ENCODE measurements around the gene AGTRAP. TPM values are rescaled to one million over a fixed set of nuclear protein-coding genes. Genes with fewer than 3 reads are reported as not detected.

The AGTRAP gene
- total and polyA plus RNA-seq, 2 of the 4 experiments (the other 2 are of a cell fraction) = 21.5 to 57.7 TPM

DNA sequence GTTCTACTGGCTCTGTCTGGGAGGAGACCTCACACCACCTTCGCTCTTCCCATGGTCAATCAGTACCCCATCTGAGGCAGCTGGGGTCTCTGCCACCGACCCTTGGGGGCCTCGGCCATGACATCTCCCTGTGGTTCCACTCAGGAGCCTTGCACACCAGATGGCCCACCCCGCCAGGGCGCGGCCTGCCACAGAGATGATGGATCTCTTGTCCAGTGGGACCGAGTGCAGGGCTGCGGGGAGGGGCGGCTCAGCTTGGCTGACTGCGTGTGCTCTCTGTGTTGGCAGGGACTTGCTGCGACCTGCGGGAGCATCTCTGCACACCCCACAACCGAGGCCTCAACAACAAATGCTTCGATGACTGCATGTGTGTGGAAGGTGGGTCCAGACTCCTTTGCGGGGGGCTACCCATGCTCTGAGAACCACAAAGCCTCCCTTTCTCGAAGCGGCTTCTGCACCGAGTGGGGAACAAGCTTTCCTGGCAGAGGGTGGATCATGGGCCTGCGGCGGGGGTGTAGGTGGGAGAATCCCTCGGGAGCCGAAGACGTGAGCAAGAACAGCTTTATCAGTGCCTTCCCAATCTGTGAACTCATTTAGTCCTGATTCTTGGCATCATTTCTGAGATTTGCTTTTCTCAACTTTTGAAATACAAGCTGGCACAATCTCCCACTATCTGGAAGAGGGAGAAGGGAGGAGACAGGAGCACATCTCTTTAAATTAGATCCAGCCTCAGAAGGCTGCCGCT lies 20.9 kb upstream of the AGTRAP start (continued):
- no peak for TF ChIP-seq MXI1 (IDR thresholded peaks at IDR 0.05; ENCODE audit: borderline replicate concordance, low read depth, low read length)

DNA sequence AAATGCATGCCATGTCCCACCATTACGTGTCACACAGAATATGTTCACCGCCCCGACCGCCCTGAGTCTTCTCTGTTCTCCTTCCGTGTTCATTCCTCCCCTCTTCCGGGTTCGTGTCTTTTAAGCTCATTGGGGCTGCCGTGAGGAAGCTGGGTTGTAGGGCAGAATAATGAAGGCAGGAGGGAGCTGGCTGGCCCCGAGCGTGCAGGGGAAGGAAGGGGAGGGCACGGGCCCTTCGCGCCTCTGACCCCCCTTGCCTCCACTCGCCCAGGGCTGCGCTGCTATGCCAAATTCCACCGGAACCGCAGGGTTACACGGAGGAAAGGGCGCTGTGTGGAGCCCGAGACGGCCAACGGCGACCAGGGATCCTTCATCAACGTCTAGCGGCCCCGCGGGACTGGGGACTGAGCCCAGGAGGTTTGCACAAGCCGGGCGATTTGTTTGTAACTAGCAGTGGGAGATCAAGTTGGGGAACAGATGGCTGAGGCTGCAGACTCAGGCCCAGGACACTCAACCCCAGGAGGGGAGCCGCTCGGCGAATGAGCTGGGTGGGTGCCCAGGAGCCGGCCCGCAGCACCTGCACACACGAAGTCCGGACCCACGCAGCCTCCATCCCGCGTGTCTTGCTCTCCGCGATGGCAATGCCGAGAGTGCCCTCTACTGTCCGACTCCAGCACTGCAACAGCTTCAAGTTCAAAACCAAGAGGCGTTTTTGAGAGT lies 16.5 kb upstream of the AGTRAP start:
- Histone ChIP-seq H4K20me1 (ENCODE audit: insufficient read depth, low read length) (no peaks in the 10 kb centered on the region), H3K27me3 (ENCODE audit: control insufficient read depth, insufficient read depth, low read length) (peaks cover 22% of the 10 kb centered on the region), H3K79me1 (ENCODE audit: low read depth in 1 of 2, low read length in 2 of 2) (no peaks in the 10 kb centered on the region), H2BK5ac (ENCODE audit: low read depth, low read length, poor library complexity, severe bottlenecking) (no peak overlapping the region), H3K9me3 (ENCODE audit: control insufficient read depth, insufficient read depth, low read length) (no peaks in the 10 kb centered on the region), H2AK5ac (ENCODE audit: low read depth, low read length) (no peak overlapping the region), H2BK20ac (ENCODE audit: low read depth, low read length) (no peak overlapping the region), H2BK15ac (ENCODE audit: low read depth, low read length) (no peak overlapping the region), H3K27ac (ENCODE audit: insufficient read depth, low read length) (no peak overlapping the region), H2AK9ac (replicated peaks; ENCODE audit: low read depth, low read length, poor library complexity) (peak overlapping the region; percentile 17), H2BK120ac (ENCODE audit: low read depth, low read length) (no peak overlapping the region), H3K4me2 (ENCODE audit: low read depth, low read length) (peak overlapping the region; percentile 14), H3K9me1 (ENCODE audit: insufficient read depth, low read length) (no peaks in the 10 kb centered on the region), H3K14ac (replicated peaks; ENCODE audit: low read depth, low read length) (no peak overlapping the region), H4K91ac (ENCODE audit: insufficient read depth, low read depth, low read length) (no peak overlapping the region), H4K8ac (ENCODE audit: low read depth in 2 of 2, low read length in 2 of 2) (no peak overlapping the region), H3K4ac (ENCODE audit: low read depth, low read length) (no peak overlapping the region), H3K4me3 (ENCODE audit: insufficient read depth, low read depth, low read length) (no peak overlapping the region), H3K56ac (ENCODE audit: extremely low read depth, insufficient read depth, low read length) (no peak overlapping the region), H3K9ac (ENCODE audit: low read depth, low read length) (no peak overlapping the region), H3K18ac (ENCODE audit: low read depth, low read length) (no peak overlapping the region), H3K4me1 (ENCODE audit: control insufficient read depth, insufficient read depth, low read length) (no peaks in the 10 kb centered on the region), H3K36me3 (ENCODE audit: control insufficient read depth, insufficient read depth, low read length) (no peaks in the 10 kb centered on the region), H4K5ac (ENCODE audit: low read depth, low read length) (no peak overlapping the region), H2AFZ (replicated peaks; ENCODE audit: low read length, poor library complexity) (peak overlapping the region; percentile 86), H3K23ac (ENCODE audit: low read depth, low read length) (no peak overlapping the region)
- DNase-seq = peak; percentile 61
- dilution Hi-C loops (cut with HindIII; ENCODE audit: low sequenced_read_pairs, unreplicated experiment) (no loop called here), intact Hi-C loops (cut with micrococcal nuclease) (loop anchor here (1.0 to 5.0 kb wide), 4 partner anchors 39 to 682 kb away; partner anchors contain the start of genes FBXO6 and MAD2L2), in situ Hi-C loops (cut with MboI; ENCODE audit: low sequenced_read_pairs) (loop anchor here (5.0 kb wide), 1 partner anchor 62 kb away; no protein-coding TSS in a partner anchor)
- no TSS peak for BruUV-seq (replicated peaks)
- 2% methylated on average over 9 of the region's 44 CpGs; no CpG with 5 or more reads in 1 of the 2 experiments for WGBS, 2 experiments (ENCODE audit: extremely low coverage in 2 of 2, insufficient read length in 1 of 2)
- TF ChIP-seq SMC3 (IDR thresholded peaks at IDR 0.05; ENCODE audit: low read depth, low read length) (peak; percentile 80), RFX5 (IDR thresholded peaks at IDR 0.05; ENCODE audit: low read depth, low read length) (no peak), CTCF (conservative IDR thresholded peaks at IDR 0.05; ENCODE audit: low read depth, low read length) (peak; percentile 87), MXI1 (IDR thresholded peaks at IDR 0.05; ENCODE audit: borderline replicate concordance, low read depth, low read length) (peak; percentile 44; the same call in 1 of the 2 replicates), RAD21 (IDR thresholded peaks at IDR 0.05; ENCODE audit: low read length) (peak; percentile 90)
- POLR2A ChIA-PET (ENCODE audit: unreplicated experiment) = interaction anchor here (0.6 kb wide), 2 partner anchors 63 to 1328 kb away, joined by 3 to 4 read pairs; no protein-coding TSS in a partner anchor
- CTCF ChIA-PET = interaction anchor here (1.1 to 1.2 kb wide), 3 partner anchors 38 to 69 kb away, joined by 4 to 9 read pairs (median 6); partner anchors contain the start of gene FBXO6
- peak; percentile 93 for ATAC-seq (ENCODE audit: low read depth)

Measured in IMR-90 (cell line).